CD4-positive, alpha-beta memory T cell (primary cell): ENCODE data around the gene MYOM1. TPM values are rescaled to one million over a fixed set of nuclear protein-coding genes. Genes with fewer than 3 reads are reported as not detected.

Experiments used
- CTCF ChIA-PET: fragments of 350-600 bp; sonication (Branson Sonifier 250); formaldehyde crosslinking; loops from one replicate; lab custom pipeline; 2021; ENCODE audit warnings: inconsistent platforms; ENCODE audit not compliant: partially characterized antibody; lab: Charles Lee
- POLR2A ChIA-PET: fragments of 350-600 bp; sonication (Branson Sonifier 250); formaldehyde crosslinking; loops from one replicate; lab custom pipeline; 2021; ENCODE audit not compliant: partially characterized antibody; lab: Charles Lee
- DNase-seq, 5 donors: peaks; one replicate each; pipeline versions ENCODE4 v3.0.0 to v3.0.0-alpha.2; 2020 to 2022; ENCODE audit warnings: mixed read lengths in 1 of 5
- H3K27ac ChIP-seq: one replicate; pipeline ENCODE4 v1.7.0; 2013; ENCODE audit warnings: low read depth, low read length
- H3K27me3 ChIP-seq: 2 replicates; pipeline ENCODE4 v1.7.0; 2013; ENCODE audit warnings: mild to moderate bottlenecking, low read length, moderate library complexity; ENCODE audit not compliant: insufficient read depth
- H3K36me3 ChIP-seq: 2 replicates; pipeline ENCODE4 v1.7.0; 2013; ENCODE audit warnings: mild to moderate bottlenecking, low read length, moderate library complexity; ENCODE audit not compliant: insufficient read depth
- H3K4me1 ChIP-seq: 2 replicates; pipeline ENCODE4 v1.7.0; 2013; ENCODE audit warnings: mild to moderate bottlenecking, low read length, moderate library complexity; ENCODE audit not compliant: insufficient read depth
- H3K4me3 ChIP-seq, 2 donors: one replicate each; pipeline ENCODE4 v1.7.0; 2013; ENCODE audit warnings: low read length in 2 of 2, mild to moderate bottlenecking in 1 of 2
- H3K9me3 ChIP-seq, 2 donors: one replicate each; pipeline ENCODE4 v1.7.0; 2013; ENCODE audit warnings: low read length in 2 of 2, control low read depth in 1 of 2; ENCODE audit not compliant: control insufficient read depth in 1 of 2
- H3K27ac Mint-ChIP-seq, 7 donors: one replicate each; pipeline ENCODE4 v1.8.0; 2020 to 2021; ENCODE audit warnings: mixed read lengths in 7 of 7, mild to moderate bottlenecking in 6 of 7, inconsistent platforms in 3 of 7, moderate library complexity in 3 of 7
- H3K27me3 Mint-ChIP-seq, 2 donors: one replicate each; pipeline ENCODE4 v1.8.0; 2020 to 2021; ENCODE audit warnings: mixed read lengths in 2 of 2
- H3K36me3 Mint-ChIP-seq, 2 donors: one replicate each; pipeline ENCODE4 v1.8.0; 2020 to 2021; ENCODE audit warnings: mixed read lengths in 2 of 2, inconsistent platforms in 1 of 2, mild to moderate bottlenecking in 1 of 2
- H3K4me1 Mint-ChIP-seq, 4 donors: one replicate each; pipeline ENCODE4 v1.8.0; 2020 to 2021; ENCODE audit warnings: mixed read lengths in 4 of 4, mild to moderate bottlenecking in 1 of 4
- H3K4me3 Mint-ChIP-seq, 8 donors: one replicate each; pipeline ENCODE4 v1.8.0; 2020 to 2021; ENCODE audit warnings: mixed read lengths in 8 of 8, mild to moderate bottlenecking in 7 of 8, moderate library complexity in 6 of 8, inconsistent platforms in 3 of 8
- H3K9me3 Mint-ChIP-seq, 8 donors: one replicate each; pipeline ENCODE4 v1.8.0; 2020 to 2021; ENCODE audit warnings: mixed read lengths in 8 of 8, mild to moderate bottlenecking in 5 of 8, inconsistent platforms in 3 of 8, moderate library complexity in 1 of 8
- intact Hi-C: fragments of 100-400 bp; cut with micrococcal nuclease; formaldehyde crosslinking; loops from one replicate; pipeline ENCODE4 v1.15.1; 2023
- polyA plus RNA-seq, 2 donors: library from polyadenylated mRNA; unstranded; fragments of 300-500 nt; fragmentation: Illumina TruSeq; gene quantifications; one replicate each; pipeline ENCODE4 v1.2.3, GENCODE V29; 2021
- total RNA-seq, 2 experiments: library from RNA; stranded (reverse); gene quantifications; one replicate each; pipeline ENCODE4 v1.2.3, GENCODE V29; 2021

The MYOM1 gene
- total and polyA plus RNA-seq, 4 experiments from 2014 or later, result 0.09 to 4.2 (median 1.8) TPM

- no peaks in the 10 kb centered on the region for H3K4me1 ChIP-seq
- no peak for DNase-seq
- no peaks in the 10 kb centered on the region for H3K27me3 ChIP-seq
- H3K36me3 ChIP-seq, result no peaks in the 10 kb centered on the region
- H3K9me3 ChIP-seq, result no peaks in the 10 kb centered on the region
- H3K9me3 Mint-ChIP-seq, result peaks cover 0 to 9% (median 7%) of the 10 kb centered on the region in 8 donors
- H3K4me3 Mint-ChIP-seq, result no peak overlapping the region
- H3K27me3 Mint-ChIP-seq, result peaks cover 0 to 1% of the 10 kb centered on the region in 2 donors
- intact Hi-C loops, result no loop called here
- POLR2A ChIA-PET, result no interaction called here
- H3K36me3 Mint-ChIP-seq, result peaks cover 3 to 30% of the 10 kb centered on the region in 2 donors
- CTCF ChIA-PET, result interaction anchor here (1.0 kb wide), 1 partner anchor 10 kb away, joined by 4 read pairs; no protein-coding TSS in a partner anchor
- H3K27ac Mint-ChIP-seq, result peak overlapping the region in 1 of 7 donors; percentile 45
- H3K27ac ChIP-seq, result no peak overlapping the region
- no peak overlapping the region for H3K4me3 ChIP-seq
- H3K4me1 Mint-ChIP-seq, result no peaks in the 10 kb centered on the region
Observed at GRCh38 chr18:3140986-3141639, 78.7 kb downstream of the MYOM1 start.

GRCh38 chr18:3140342-3140741 is 79.4 kb downstream of the MYOM1 start:
- CTCF ChIA-PET, result interaction anchor here (0.6 kb wide), 1 partner anchor 50 kb away, joined by 4 read pairs; no protein-coding TSS in a partner anchor
- Mint-ChIP-seq H3K4me3 (no peak overlapping the region), H3K27me3 (peaks cover 0 to 1% of the 10 kb centered on the region in 2 donors), H3K9me3 (peaks cover 0 to 9% (median 7%) of the 10 kb centered on the region in 8 donors), H3K36me3 (peaks cover 3 to 30% of the 10 kb centered on the region in 2 donors), H3K4me1 (no peaks in the 10 kb centered on the region), H3K27ac (no peak overlapping the region)
- POLR2A ChIA-PET, result no interaction called here
- no peak overlapping the region for H3K27ac ChIP-seq
- intact Hi-C loops, result no loop called here
- H3K9me3 ChIP-seq, result no peaks in the 10 kb centered on the region
- no peaks in the 10 kb centered on the region for H3K36me3 ChIP-seq
- no peaks in the 10 kb centered on the region for H3K4me1 ChIP-seq
- H3K27me3 ChIP-seq, result no peaks in the 10 kb centered on the region
- no peak for DNase-seq
- no peak overlapping the region for H3K4me3 ChIP-seq

GRCh38 chr18:3139406-3139805 is 80.4 kb downstream of the MYOM1 start:
- H3K27me3 ChIP-seq, result no peaks in the 10 kb centered on the region
- H3K4me3 Mint-ChIP-seq, result no peak overlapping the region
- ChIA-PET POLR2A (no interaction called here), CTCF (interaction anchor here (0.7 to 2.5 kb wide), 2 partner anchors 10 to 12 kb away, joined by 3 to 14 read pairs; no protein-coding TSS in a partner anchor)
- H3K27ac Mint-ChIP-seq, result no peak overlapping the region
- H3K27me3 Mint-ChIP-seq, result peaks cover 0 to 1% of the 10 kb centered on the region in 2 donors
- no peaks in the 10 kb centered on the region for H3K9me3 ChIP-seq
- H3K36me3 ChIP-seq, result no peaks in the 10 kb centered on the region
- peaks cover 0 to 9% (median 7%) of the 10 kb centered on the region in 8 donors for H3K9me3 Mint-ChIP-seq
- no peak overlapping the region for H3K4me3 ChIP-seq
- intact Hi-C loops, result no loop called here
- H3K27ac ChIP-seq, result no peak overlapping the region
- H3K4me1 ChIP-seq, result no peaks in the 10 kb centered on the region
- peaks cover 3 to 30% of the 10 kb centered on the region in 2 donors for H3K36me3 Mint-ChIP-seq
- no peak for DNase-seq
- H3K4me1 Mint-ChIP-seq, result no peaks in the 10 kb centered on the region

GRCh38 chr18:3138274-3138975 is 81.3 kb downstream of the MYOM1 start:
- no peaks in the 10 kb centered on the region for H3K4me1 ChIP-seq
- Mint-ChIP-seq H3K36me3 (peaks cover 3 to 30% of the 10 kb centered on the region in 2 donors), H3K27me3 (peaks cover 0 to 1% of the 10 kb centered on the region in 2 donors), H3K4me1 (no peaks in the 10 kb centered on the region), H3K4me3 (no peak overlapping the region), H3K9me3 (peaks cover 0 to 9% (median 7%) of the 10 kb centered on the region in 8 donors), H3K27ac (no peak overlapping the region)
- no peaks in the 10 kb centered on the region for H3K9me3 ChIP-seq
- H3K27me3 ChIP-seq, result no peaks in the 10 kb centered on the region
- no peak for DNase-seq
- H3K36me3 ChIP-seq, result no peaks in the 10 kb centered on the region
- ChIA-PET CTCF (interaction anchor here (1.3 to 2.5 kb wide), 2 partner anchors 9 to 144 kb away, joined by 4 to 14 read pairs; no protein-coding TSS in a partner anchor), POLR2A (no interaction called here)
- no peak overlapping the region for H3K4me3 ChIP-seq
- intact Hi-C loops, result no loop called here
- no peak overlapping the region for H3K27ac ChIP-seq

GRCh38 chr18:3135536-3135935 is 84.2 kb downstream of the MYOM1 start:
- H3K27me3 ChIP-seq, result no peaks in the 10 kb centered on the region
- no peak overlapping the region for H3K4me3 ChIP-seq
- Mint-ChIP-seq H3K27me3 (peaks cover 0 to 1% of the 10 kb centered on the region in 2 donors), H3K36me3 (peaks cover 0 to 10% of the 10 kb centered on the region in 2 donors), H3K4me1 (no peaks in the 10 kb centered on the region), H3K9me3 (no peaks in the 10 kb centered on the region), H3K27ac (no peak overlapping the region), H3K4me3 (no peak overlapping the region)
- H3K36me3 ChIP-seq, result no peaks in the 10 kb centered on the region
- CTCF ChIA-PET, result interaction anchor here (1.4 kb wide), 1 partner anchor 16 kb away, joined by 3 read pairs; no protein-coding TSS in a partner anchor
- no peaks in the 10 kb centered on the region for H3K9me3 ChIP-seq
- no peaks in the 10 kb centered on the region for H3K4me1 ChIP-seq
- intact Hi-C loops, result no loop called here
- DNase-seq, result no peak
- no peak overlapping the region for H3K27ac ChIP-seq
- POLR2A ChIA-PET, result no interaction called here

GRCh38 chr18:3132700-3133099 is 87.1 kb downstream of the MYOM1 start:
- H3K27me3 ChIP-seq, result no peaks in the 10 kb centered on the region
- peaks cover 0 to 1% of the 10 kb centered on the region in 2 donors for H3K27me3 Mint-ChIP-seq
- intact Hi-C loops, result no loop called here
- no peaks in the 10 kb centered on the region for H3K9me3 ChIP-seq
- no peak overlapping the region for H3K4me3 ChIP-seq
- ChIA-PET POLR2A (no interaction called here), CTCF (interaction anchor here (1.0 to 2.9 kb wide), 3 partner anchors 70 to 200 kb away, joined by 3 to 16 read pairs (median 6); no protein-coding TSS in a partner anchor)
- H3K9me3 Mint-ChIP-seq, result no peaks in the 10 kb centered on the region
- no peak overlapping the region for H3K27ac ChIP-seq
- no peaks in the 10 kb centered on the region for H3K36me3 ChIP-seq
- no peak overlapping the region for H3K27ac Mint-ChIP-seq
- no peak for DNase-seq
- peaks cover 7% of the 10 kb centered on the region for H3K4me1 ChIP-seq
- no peaks in the 10 kb centered on the region for H3K36me3 Mint-ChIP-seq
- peaks cover 4 to 11% (median 9%) of the 10 kb centered on the region in 4 donors for H3K4me1 Mint-ChIP-seq
- H3K4me3 Mint-ChIP-seq, result no peak overlapping the region

- no peaks in the 10 kb centered on the region for H3K27me3 ChIP-seq
- H3K36me3 Mint-ChIP-seq, result peaks cover 0 to 6% of the 10 kb centered on the region in 2 donors
- no peak for DNase-seq
- no peaks in the 10 kb centered on the region for H3K36me3 ChIP-seq
- H3K4me1 Mint-ChIP-seq, result peaks cover 4 to 11% (median 9%) of the 10 kb centered on the region in 4 donors
- H3K4me3 ChIP-seq, result no peak overlapping the region
- CTCF ChIA-PET, result interaction anchor here (0.6 to 9.0 kb wide), 20 partner anchors 12 to 201 kb away, joined by 3 to 291 read pairs (median 18); partner anchors contain the start of gene MYL12A
- H3K9me3 Mint-ChIP-seq, result no peaks in the 10 kb centered on the region
- H3K27ac ChIP-seq, result no peak overlapping the region
- H3K4me1 ChIP-seq, result peaks cover 7% of the 10 kb centered on the region
- no peak overlapping the region for H3K27ac Mint-ChIP-seq
- H3K4me3 Mint-ChIP-seq, result no peak overlapping the region
- POLR2A ChIA-PET, result interaction anchor here (1.1 to 3.7 kb wide), 2 partner anchors 68 to 247 kb away, joined by 3 to 24 read pairs; no protein-coding TSS in a partner anchor
- no peaks in the 10 kb centered on the region for H3K9me3 ChIP-seq
- intact Hi-C loops, result no loop called here
- H3K27me3 Mint-ChIP-seq, result no peaks in the 10 kb centered on the region
Observed at GRCh38 chr18:3130344-3130743, 89.4 kb downstream of the MYOM1 start.
